IPS-NIHi7 (cell line): Measurements from ENCODE around the gene WSB1.
"Not testable (repeated sequence)": the region's sequence is repeated elsewhere in the genome, so short reads cannot be mapped to it uniquely, and the experiment has no call there.

Source experiments
- DNase-seq: peaks from one replicate; pipeline ENCODE4 v3.0.0; 2012; ENCODE audit warnings: mixed read lengths; ENCODE audit errors: extremely low spot score

The WSB1 gene

GRCh38 chr17:27279132-27279531 is 14.8 kb upstream of the WSB1 start:
- DNase-seq = not testable (repeated sequence)

GRCh38 chr17:27280527-27280926 is 13.4 kb upstream of the WSB1 start:
- DNase-seq = no peak

GRCh38 chr17:27281438-27281837 is 12.5 kb upstream of the WSB1 start:
- no peak for DNase-seq

- DNase-seq = no peak
Observed at GRCh38 chr17:27282054-27282551, 11.8 kb upstream of the WSB1 start.

DNA sequence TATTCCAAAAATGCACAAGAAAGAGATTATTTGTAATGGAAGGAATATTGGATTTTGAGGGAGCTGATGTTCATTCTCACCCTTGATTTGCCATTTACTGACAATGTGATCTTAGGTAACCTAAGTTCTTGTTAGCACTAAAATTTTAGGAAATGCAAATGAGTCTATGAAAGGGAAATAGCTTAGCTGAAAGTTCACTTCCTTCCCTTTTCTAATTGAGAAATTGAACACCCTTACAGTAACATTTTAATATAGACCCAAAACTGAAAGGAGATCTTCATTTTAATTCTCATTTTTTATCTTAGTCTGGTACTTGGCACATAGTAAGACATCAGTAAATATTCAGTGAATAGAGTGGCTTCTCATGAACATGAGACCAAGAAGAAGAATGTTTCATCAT is 10.9 kb upstream of the WSB1 start:
- DNase-seq = no peak

- DNase-seq = no peak
Observed at GRCh38 chr17:27283751-27284150, 10.2 kb upstream of the WSB1 start.

DNA sequence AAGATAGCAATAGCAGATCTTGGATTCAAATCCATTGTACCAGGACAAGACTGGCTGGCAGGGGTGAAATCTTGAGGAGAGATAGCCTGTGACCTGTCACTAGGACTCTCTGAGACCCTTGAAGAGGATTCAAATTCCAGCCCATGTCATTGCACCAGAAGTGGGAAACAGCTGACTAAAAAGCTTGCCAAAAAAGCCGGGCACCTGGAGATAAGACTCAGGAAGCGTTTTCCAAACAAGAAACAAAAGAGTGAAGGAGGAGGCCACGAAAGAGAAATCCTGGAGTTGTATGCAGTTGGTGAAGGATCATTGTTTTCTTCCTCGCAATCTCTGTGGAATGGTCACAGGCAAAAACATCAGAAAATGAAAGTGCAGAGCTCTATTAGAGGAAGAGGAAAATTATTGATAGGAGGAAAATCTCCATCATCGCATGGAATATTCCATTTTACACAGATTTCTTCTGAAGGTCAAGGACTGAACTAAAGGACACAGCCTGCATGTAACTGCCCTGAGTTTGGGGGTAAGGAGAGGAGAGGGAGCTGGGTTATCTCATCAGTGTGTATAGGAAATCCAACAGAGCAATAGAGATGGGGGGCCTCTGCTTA is 9.0 kb upstream of the WSB1 start:
- DNase-seq = no peak

GRCh38 chr17:27285516-27285915 is 8.4 kb upstream of the WSB1 start:
- no peak for DNase-seq

DNA sequence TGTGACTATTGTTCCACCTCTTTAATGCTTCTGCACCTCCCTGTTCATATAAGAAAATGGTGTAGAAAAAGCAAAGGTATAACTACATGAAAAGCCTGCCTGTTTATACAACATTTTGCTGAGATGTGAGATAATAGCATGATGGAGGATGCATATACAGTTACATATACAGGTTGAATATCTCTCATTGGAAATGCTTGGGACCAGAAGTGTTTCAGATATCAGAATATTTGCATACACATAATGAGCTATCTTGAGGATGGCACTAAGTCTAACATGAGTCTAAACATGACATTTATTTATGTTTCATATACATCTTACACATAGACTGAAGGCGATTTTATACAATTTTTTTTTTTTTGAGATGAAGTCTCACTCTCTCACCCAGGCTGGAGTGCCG is 5.7 kb upstream of the WSB1 start:
- no peak for DNase-seq

- DNase-seq = no peak
Observed at GRCh38 chr17:27289856-27290255, 4.1 kb upstream of the WSB1 start.

DNA sequence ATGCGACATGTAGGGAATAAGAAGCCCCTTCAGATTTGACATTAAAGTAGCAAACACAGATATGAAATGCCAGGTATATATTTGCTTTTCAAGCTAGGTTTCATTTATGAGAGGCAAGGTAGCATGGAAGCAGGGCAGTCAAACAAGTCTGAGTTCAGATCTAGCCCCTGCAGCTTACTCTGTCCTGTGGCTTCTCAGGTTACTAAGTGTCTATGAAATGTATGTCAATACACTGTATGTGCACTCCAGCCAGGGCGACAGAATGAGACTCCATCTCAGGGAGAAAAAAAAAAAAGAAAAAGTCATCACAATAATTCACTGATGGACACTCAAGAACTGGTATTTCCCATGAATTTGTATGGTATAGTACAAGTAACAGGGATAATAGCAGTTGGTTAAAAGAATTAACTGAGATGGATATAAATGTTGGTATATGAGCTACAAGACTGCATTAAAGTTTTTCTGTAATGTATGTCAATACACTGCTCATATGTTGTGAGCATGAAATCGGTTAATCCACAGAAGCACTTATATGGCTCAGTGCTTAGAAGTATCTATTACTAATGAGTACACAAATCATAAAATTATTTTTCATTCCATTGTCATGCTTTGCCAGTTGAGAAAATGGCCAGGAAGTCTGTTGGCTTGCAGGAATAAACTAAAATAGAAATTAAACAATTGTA is 2.9 kb upstream of the WSB1 start:
- no peak for DNase-seq

DNA sequence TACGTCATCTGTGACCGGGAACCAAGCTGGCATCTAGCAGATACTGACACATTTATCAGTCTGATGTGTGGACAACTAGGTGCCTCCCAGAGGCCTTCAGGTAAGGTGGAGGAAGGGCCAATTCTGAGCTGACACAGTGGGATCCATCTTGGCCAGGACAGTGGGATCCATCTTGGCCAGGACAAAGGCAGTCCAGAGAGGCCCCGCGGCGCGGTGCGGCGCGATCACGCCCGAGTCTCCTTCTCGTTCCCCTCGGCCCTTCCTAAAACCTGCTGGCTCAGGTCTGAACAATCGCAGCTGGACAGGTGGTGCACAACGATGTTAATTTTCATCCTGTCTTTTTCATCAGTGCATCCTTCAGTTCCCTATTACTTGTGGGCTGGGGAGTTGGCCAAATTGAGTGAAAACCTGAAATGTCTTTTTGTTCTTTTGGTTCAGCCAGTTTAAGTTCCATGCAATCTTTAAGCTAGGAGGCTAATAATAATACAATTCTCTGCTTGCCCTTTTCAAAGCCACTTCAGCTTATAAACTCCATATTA is 486 bp upstream of the WSB1 start:
- DNase-seq = no peak

DNA sequence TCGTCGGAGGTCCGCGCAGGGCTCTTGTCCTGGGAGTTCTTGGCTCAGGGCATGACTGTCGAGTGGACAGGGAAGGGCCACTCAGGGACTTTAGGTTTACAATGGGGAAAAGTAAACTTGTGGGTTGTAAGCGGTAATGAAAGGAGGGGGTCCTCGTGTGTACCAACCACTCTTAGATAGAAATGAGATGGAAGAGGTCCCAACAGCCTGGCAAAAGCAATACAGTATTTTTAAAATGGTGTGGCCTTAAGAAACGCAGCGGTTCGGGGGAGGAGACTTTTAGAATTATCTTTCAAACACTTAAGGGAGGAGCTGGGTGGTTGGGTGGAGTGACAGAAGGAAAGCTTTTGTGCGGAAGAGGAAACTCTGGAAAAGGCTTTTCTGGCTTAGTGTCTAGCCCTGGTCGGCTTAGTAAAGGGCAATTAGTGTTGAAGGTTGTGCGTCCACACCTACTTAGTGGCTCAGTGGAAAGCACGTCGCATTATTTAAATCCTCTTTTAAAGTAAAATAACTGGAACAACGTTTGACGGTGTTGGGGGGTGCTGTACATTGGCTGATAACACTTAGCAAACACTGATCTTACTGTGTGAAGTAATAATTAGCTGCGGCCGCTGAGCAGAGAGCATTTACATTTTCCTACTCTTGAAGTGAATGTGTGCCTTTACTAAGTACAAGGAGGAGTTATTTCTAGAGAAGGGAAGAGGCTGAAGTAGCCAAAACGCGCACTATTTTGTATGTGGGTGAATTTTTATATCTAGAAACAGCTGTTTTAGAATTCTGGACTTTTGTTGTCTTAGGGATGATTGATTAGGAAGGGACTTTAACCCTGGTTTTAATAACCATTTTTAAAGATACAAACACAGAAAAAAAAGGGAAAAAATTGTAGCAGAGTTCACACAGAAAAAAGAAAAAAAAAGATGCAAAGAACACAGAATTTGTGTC is 1.0 kb downstream of the WSB1 start:
- peak; percentile 26 for DNase-seq

DNA sequence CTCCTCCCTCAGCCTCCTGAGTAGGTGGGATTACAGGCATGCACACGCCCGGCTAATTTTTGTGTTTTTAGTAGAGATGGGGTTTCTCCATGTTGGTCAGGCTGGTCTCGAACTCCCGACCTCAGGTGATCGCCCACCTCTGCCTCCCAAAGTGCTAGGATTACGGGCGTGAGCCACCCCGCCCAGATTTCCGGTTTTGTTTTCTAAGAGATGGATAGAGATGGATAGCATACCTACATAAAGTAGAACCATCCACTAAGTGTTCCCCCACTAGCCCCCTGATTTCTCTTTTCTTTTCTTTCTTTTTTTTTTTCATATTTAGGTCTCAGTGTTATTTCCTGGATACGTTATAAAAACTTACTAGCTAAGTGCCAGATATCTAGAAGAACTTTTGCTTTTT is 2.0 kb downstream of the WSB1 start:
- DNase-seq = no peak

GRCh38 chr17:27296428-27296979 is 2.6 kb downstream of the WSB1 start:
- no peak for DNase-seq

DNA sequence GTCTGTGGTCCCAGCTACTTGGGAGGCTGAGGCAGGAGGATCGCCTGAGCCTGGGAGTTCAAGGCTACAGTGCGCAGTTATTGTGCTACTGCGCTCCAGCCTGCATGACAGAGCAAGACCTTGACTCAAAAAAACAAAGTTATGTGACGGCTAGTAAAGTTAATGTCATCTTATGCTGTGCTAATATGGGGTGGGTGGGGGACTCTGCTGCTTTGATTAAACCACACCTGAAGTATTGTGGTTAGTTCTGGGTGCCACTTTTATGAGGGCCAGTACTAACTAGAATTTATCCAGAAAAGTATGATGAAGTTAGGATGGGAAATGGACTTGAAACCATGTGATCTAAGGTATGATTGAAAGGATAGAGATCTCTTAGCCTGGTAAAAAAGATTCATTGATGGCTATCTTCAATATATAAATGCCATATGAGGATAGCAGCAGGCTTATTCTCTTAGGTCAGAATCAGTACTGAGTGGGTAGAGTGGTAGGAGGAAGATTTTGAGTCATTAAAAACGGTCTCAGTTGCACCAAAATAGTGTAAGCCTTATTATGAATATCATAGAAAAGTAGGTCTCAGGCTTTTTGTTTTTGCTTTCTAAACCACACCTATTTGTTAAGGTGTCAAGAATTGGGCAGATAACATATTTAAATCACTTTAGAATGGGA is 5.6 kb downstream of the WSB1 start:
- no peak for DNase-seq

GRCh38 chr17:27303734-27304133 is 9.8 kb downstream of the WSB1 start:
- DNase-seq = no peak

- DNase-seq = no peak
Observed at GRCh38 chr17:27306276-27306835, 12.4 kb downstream of the WSB1 start.

DNA sequence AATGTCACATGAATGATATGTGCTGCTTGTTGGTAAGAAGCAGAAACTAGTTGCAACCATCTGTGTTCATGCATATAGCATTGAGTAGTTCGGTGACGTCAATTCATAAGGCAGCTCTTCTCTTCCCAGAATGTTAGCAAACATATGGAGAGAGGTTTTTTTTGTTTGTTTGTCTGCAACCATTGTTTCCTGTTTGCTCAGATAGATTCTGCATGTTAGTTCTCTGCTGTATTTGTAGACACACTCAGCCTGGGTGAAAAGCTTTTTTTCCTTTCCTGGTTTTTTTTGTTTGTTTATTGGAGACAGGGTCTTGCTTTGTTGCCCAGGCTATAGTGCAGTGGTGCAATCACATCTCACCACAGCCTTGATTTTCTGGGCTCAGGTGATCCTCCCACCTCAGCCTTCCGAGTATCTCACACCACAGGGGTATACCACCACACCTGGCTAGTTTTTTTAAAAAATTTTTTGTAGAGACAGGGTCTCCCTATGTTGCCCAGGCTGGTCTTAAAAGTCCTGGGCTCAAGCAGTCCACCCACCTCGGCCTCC is 16.7 kb downstream of the WSB1 start:
- DNase-seq = no peak

DNA sequence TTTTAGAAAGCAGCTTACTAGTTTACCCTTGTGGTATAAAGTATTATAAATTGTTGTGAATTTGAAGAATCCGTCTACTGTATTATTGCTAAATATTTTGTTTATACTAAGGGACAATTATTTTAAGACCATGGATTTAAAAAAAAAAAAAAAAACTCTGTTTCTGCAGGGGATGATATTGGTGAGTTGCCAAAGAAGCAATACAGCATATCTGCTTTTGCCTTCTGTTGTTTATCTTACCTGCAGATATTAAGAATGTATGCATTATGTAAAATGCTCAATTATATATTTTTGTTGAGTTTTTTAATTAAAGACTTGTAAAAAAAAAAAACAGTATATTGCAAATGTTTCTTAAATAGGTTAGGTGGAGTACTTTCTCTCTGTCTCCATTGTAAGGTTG is 19.4 kb downstream of the WSB1 start:
- no peak for DNase-seq

GRCh38 chr17:27315322-27315721 is 21.4 kb downstream of the WSB1 start:
- no peak for DNase-seq
